HUES64 (cell line): ENCODE results near the gene FAM50B.
"Not testable (repeated sequence)": the region's sequence is repeated elsewhere in the genome, so short reads cannot be mapped to it uniquely, and the experiment has no call there.

Experiments
- H3K27ac ChIP-seq: 2 replicates; pipeline ENCODE4 v1.7.0; 2013; ENCODE audit warnings: low read depth, low read length, inconsistent platforms
- H3K27me3 ChIP-seq: 2 replicates; pipeline ENCODE4 v1.6.1; 2013; ENCODE audit warnings: mild to moderate bottlenecking, low read length; ENCODE audit not compliant: insufficient read depth
- H3K36me3 ChIP-seq: 2 replicates; pipeline ENCODE4 v1.6.1; 2013; ENCODE audit warnings: mild to moderate bottlenecking, low read length; ENCODE audit not compliant: insufficient read depth
- H3K4me1 ChIP-seq: 2 replicates; pipeline ENCODE4 v1.6.1; 2013; ENCODE audit warnings: mild to moderate bottlenecking, low read length, moderate library complexity; ENCODE audit not compliant: insufficient read depth
- H3K4me3 ChIP-seq: 2 replicates; pipeline ENCODE4 v1.5.1; 2013; ENCODE audit warnings: mild to moderate bottlenecking, low read length, moderate library complexity
- H3K9ac ChIP-seq: 2 replicates; pipeline ENCODE4 v1.6.1; 2013; ENCODE audit warnings: mild to moderate bottlenecking, low read depth, low read length
- H3K9me3 ChIP-seq: 2 replicates; pipeline ENCODE4 v1.6.1; 2013; ENCODE audit warnings: low read depth, low read length; ENCODE audit not compliant: insufficient read depth
- WGBS: fragments of 150-250, 120-280 bp; methylation state at CpG from one replicate; pipeline ENCODE4 v1.1.7; 2013; ENCODE audit warnings: missing lambda C conversion rate; 5-methylcytosine and 5-hydroxymethylcytosine counted together

FAM50B gene

GRCh38 chr6:3850451-3851203 lies 1.5 kb downstream of the FAM50B start:
- Histone ChIP-seq H3K27ac (no peak overlapping the region), H3K27me3 (no peaks in the 10 kb centered on the region), H3K9ac (no peak overlapping the region), H3K9me3 (no peaks in the 10 kb centered on the region), H3K4me3 (no peak overlapping the region), H3K4me1 (no peaks in the 10 kb centered on the region), H3K36me3 (no peaks in the 10 kb centered on the region)
- WGBS = 96% methylated on average over 32 of the region's 33 CpGs

DNA sequence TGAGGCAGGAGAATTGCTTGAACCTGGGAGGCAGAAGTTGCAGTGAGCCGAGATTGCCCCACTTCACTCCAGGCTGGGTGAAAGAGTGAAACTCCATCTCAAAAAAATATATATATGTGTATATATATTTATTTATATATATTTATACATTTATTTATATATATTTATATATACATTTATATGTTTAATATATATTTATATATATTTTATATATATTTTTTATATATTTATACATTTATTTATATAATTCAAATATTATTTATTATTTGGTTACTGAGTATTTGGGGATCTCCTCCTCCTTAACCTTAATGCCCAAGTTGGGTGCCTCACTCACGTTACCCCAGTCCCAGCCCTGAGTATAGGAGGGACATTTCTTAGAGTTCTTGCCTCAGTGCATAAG lies 2.7 kb downstream of the FAM50B start:
- H3K4me1 ChIP-seq = no peaks in the 10 kb centered on the region
- H3K9ac ChIP-seq = no peak overlapping the region
- no peak overlapping the region for H3K4me3 ChIP-seq
- H3K36me3 ChIP-seq = no peaks in the 10 kb centered on the region
- H3K27me3 ChIP-seq = no peaks in the 10 kb centered on the region
- 83% methylated on average over 2 of the region's 2 CpGs for WGBS
- no peaks in the 10 kb centered on the region for H3K9me3 ChIP-seq
- H3K27ac ChIP-seq = no peak overlapping the region

- H3K27me3 ChIP-seq = no peaks in the 10 kb centered on the region
- 76% methylated on average over 5 of the region's 5 CpGs for WGBS
- H3K4me1 ChIP-seq = no peaks in the 10 kb centered on the region
- no peaks in the 10 kb centered on the region for H3K9me3 ChIP-seq
- no peak overlapping the region for H3K4me3 ChIP-seq
- no peaks in the 10 kb centered on the region for H3K36me3 ChIP-seq
- no peak overlapping the region for H3K27ac ChIP-seq
- no peak overlapping the region for H3K9ac ChIP-seq
Measured at GRCh38 chr6:3852391-3852790, 3.2 kb downstream of the FAM50B start.

GRCh38 chr6:3855866-3856265 lies 6.7 kb downstream of the FAM50B start:
- Histone ChIP-seq H3K27me3 (no peaks in the 10 kb centered on the region), H3K4me3 (no peak overlapping the region), H3K9ac (no peak overlapping the region), H3K27ac (no peak overlapping the region), H3K9me3 (no peaks in the 10 kb centered on the region), H3K4me1 (no peaks in the 10 kb centered on the region), H3K36me3 (no peaks in the 10 kb centered on the region)
- WGBS = 89% methylated on average over 4 of the region's 4 CpGs

- WGBS = 92% methylated on average over 6 of the region's 6 CpGs
Measured at GRCh38 chr6:3856576-3856975, 7.4 kb downstream of the FAM50B start.

GRCh38 chr6:3857468-3858456 lies 8.6 kb downstream of the FAM50B start:
- H3K4me1 ChIP-seq = peaks cover 8% of the 10 kb centered on the region; the same call in 1 of the 2 replicates
- WGBS = 93% methylated on average over 11 of the region's 14 CpGs

More at GRCh38 chr6:3856576-3856975, 7.4 kb downstream of the FAM50B start:
- H3K27ac ChIP-seq = no peak overlapping the region
- H3K9ac ChIP-seq = no peak overlapping the region
- no peaks in the 10 kb centered on the region for H3K27me3 ChIP-seq
- H3K9me3 ChIP-seq = no peaks in the 10 kb centered on the region
- no peaks in the 10 kb centered on the region for H3K4me1 ChIP-seq
- H3K4me3 ChIP-seq = no peak overlapping the region
- H3K36me3 ChIP-seq = no peaks in the 10 kb centered on the region

GRCh38 chr6:3859878-3860552 lies 10.8 kb downstream of the FAM50B start:
- WGBS = 100% methylated on average over 1 of the region's 1 CpG
- Histone ChIP-seq H3K4me3 (no peak overlapping the region), H3K4me1 (peaks cover 8% of the 10 kb centered on the region; the same call in 1 of the 2 replicates), H3K9ac (no peak overlapping the region), H3K36me3 (no peaks in the 10 kb centered on the region), H3K9me3 (no peaks in the 10 kb centered on the region), H3K27ac (no peak overlapping the region), H3K27me3 (no peaks in the 10 kb centered on the region)

More at GRCh38 chr6:3857468-3858456, 8.6 kb downstream of the FAM50B start:
- Histone ChIP-seq H3K27ac (no peak overlapping the region), H3K27me3 (no peaks in the 10 kb centered on the region), H3K9me3 (no peaks in the 10 kb centered on the region), H3K9ac (no peak overlapping the region), H3K36me3 (no peaks in the 10 kb centered on the region), H3K4me3 (no peak overlapping the region)

- H3K36me3 ChIP-seq = no peaks in the 10 kb centered on the region
- no peak overlapping the region for H3K9ac ChIP-seq
- H3K4me1 ChIP-seq = peaks cover 8% of the 10 kb centered on the region; the same call in 1 of the 2 replicates
- H3K4me3 ChIP-seq = no peak overlapping the region
- H3K9me3 ChIP-seq = no peaks in the 10 kb centered on the region
- WGBS = 87% methylated on average over 4 of the region's 4 CpGs
- H3K27ac ChIP-seq = no peak overlapping the region
- H3K27me3 ChIP-seq = no peaks in the 10 kb centered on the region
Measured at GRCh38 chr6:3861424-3861823, 12.3 kb downstream of the FAM50B start.

DNA sequence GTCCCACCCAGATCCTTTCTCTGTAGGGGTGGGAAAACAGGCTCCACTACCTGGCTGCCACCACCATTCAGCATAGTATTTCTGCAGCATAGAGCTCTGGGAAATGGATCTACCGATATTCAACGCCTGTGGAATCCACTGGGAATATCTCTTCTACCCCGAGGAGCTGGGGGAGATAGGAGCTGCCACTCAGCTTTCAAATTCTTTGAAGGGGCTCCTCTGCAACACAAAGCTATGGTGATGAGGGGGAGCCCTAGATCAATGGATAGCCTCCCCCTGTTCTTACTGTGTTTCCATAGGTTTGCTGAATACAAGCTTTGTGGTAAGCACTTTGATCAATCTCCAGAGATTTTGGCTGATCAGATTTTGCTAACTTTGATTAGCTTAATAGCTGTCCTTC lies 12.9 kb downstream of the FAM50B start:
- Histone ChIP-seq H3K36me3 (no peaks in the 10 kb centered on the region), H3K4me3 (no peak overlapping the region), H3K27ac (no peak overlapping the region), H3K27me3 (no peaks in the 10 kb centered on the region), H3K9me3 (no peaks in the 10 kb centered on the region), H3K4me1 (peaks cover 8% of the 10 kb centered on the region; the same call in 1 of the 2 replicates), H3K9ac (no peak overlapping the region)
- 59% methylated on average over 3 of the region's 3 CpGs for WGBS

- not testable (repeated sequence) for H3K27ac ChIP-seq, H3K36me3 ChIP-seq, H3K4me3 ChIP-seq, H3K9me3 ChIP-seq, H3K4me1 ChIP-seq, H3K27me3 ChIP-seq, H3K9ac ChIP-seq
- no CpG with 5 or more reads among the region's 5 CpGs for WGBS
Measured at GRCh38 chr6:3863322-3863721, 14.1 kb downstream of the FAM50B start.

- Histone ChIP-seq H3K27ac (no peak overlapping the region), H3K9ac (no peak overlapping the region), H3K36me3 (no peaks in the 10 kb centered on the region), H3K4me1 (peaks cover 8% of the 10 kb centered on the region; the same call in 1 of the 2 replicates), H3K27me3 (no peaks in the 10 kb centered on the region), H3K4me3 (no peak overlapping the region), H3K9me3 (no peaks in the 10 kb centered on the region)
- 95% methylated on average over 3 of the region's 3 CpGs for WGBS
Measured at GRCh38 chr6:3865463-3865862, 16.3 kb downstream of the FAM50B start.
